ENCODE measurements around the gene ZYX.

DNA sequence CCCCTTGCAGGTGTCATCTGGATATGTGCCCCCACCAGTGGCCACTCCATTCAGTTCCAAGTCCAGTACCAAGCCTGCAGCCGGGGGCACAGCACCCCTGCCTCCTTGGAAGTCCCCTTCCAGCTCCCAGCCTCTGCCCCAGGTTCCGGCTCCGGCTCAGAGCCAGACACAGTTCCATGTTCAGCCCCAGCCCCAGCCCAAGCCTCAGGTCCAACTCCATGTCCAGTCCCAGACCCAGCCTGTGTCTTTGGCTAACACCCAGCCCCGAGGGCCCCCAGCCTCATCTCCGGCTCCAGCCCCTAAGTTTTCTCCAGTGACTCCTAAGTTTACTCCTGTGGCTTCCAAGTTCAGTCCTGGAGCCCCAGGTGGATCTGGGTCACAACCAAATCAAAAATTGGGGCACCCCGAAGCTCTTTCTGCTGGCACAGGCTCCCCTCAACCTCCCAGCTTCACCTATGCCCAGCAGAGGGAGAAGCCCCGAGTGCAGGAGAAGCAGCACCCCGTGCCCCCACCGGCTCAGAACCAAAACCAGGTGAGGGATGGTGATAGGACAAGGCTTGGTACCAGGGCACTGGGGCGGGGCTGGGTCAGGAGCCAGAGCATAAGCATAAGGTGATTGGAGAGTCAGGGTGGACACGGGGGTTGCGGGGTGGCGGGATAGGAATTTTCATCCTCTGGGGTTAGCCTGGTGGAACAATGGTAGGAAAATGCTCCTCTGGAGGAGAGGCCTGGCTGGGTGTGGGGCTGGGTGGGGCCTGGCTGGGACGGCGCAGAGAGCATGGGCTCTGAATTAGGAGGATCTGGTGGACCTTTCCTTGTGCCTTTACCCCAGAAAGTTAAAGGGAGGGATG is 1.9 kb downstream of the ZYX start:
- TF ChIP-seq CTCF (IDR thresholded peaks at IDR 0.05) = no peak
- no peak for TF ChIP-seq POLR2AphosphoS5 (IDR thresholded peaks at IDR 0.05)
